ENCODE results near the gene INPP5J. TPM values are rescaled to one million over a fixed set of nuclear protein-coding genes. Genes with fewer than 3 reads are reported as not detected.

The INPP5J gene
- total and polyA plus RNA-seq, 9 of the 15 experiments (the other 6 are each of a cell fraction or from before 2014, with no cell fraction given), result 0.10 to 6.3 (median 4.8) TPM

GRCh38 chr22:31178859-31179258, 56.1 kb downstream of the INPP5J start:
- FAIRE-seq (no peak), DNase-seq (ENCODE audit: extremely low read depth in 1 of 4, low spot score in 3 of 4) (no peak), ATAC-seq (no peak)
- no peak overlapping the region for H3K4me3 ChIP-seq
- no peaks in the 10 kb centered on the region for H3K9me3 ChIP-seq (replicated peaks; ENCODE audit: control insufficient read depth, insufficient read depth, low read depth, low read length)
- no peak overlapping the region for H3K27ac ChIP-seq (ENCODE audit: extremely low read depth, low read depth, low read length)
- TF ChIP-seq PPARD (CRISPR knock-in tag; IDR thresholded peaks at IDR 0.05) (no peak), SAFB (IDR thresholded peaks at IDR 0.05; ENCODE audit: borderline replicate concordance, low read depth, low read length) (no peak), ZFP1 (CRISPR knock-in tag; IDR thresholded peaks at IDR 0.05) (no peak), ZNF175 (CRISPR knock-in tag; IDR thresholded peaks at IDR 0.05; ENCODE audit: low read depth) (no peak), BCOR (IDR thresholded peaks at IDR 0.05) (no peak), PTTG1 (tag; IDR thresholded peaks at IDR 0.05; ENCODE audit: low read depth) (no peak), GTF2E2 (tag; IDR thresholded peaks at IDR 0.05) (no peak), IRF1 (CRISPR knock-in tag; IDR thresholded peaks at IDR 0.05; ENCODE audit: borderline replicate concordance) (no peak), ETS1 (conservative IDR thresholded peaks at IDR 0.05; ENCODE audit: control insufficient read depth, low read depth, low read length) (no peak), FOXA3 (CRISPR knock-in tag; conservative IDR thresholded peaks at IDR 0.05 in 1 of 2, IDR thresholded peaks at IDR 0.05 in 1 of 2) (no peak)
- H2AFZ ChIP-seq (ENCODE audit: low read depth, low read length), result no peak overlapping the region
- no peak overlapping the region for H3K4me2 ChIP-seq (ENCODE audit: insufficient read depth, low read length)
- H3K9ac ChIP-seq (ENCODE audit: insufficient read depth in 1 of 2, low read depth in 2 of 2, low read length in 2 of 2), result no peak overlapping the region
- H3K27me3 ChIP-seq (ENCODE audit: control insufficient read depth in 2 of 2, insufficient read depth in 2 of 2, low read length in 2 of 2), result no peaks in the 10 kb centered on the region
- H3K79me2 ChIP-seq (ENCODE audit: control insufficient read depth, insufficient read depth, low read length), result no peaks in the 10 kb centered on the region
- 0 out of 3 replicates have a peak, but pooled peaks cover 2% of the 10 kb centered on the region for H3K36me3 ChIP-seq (ENCODE audit: control insufficient read depth, insufficient read depth, low read length)
- POLR2A ChIA-PET, result no interaction called here
- CTCF ChIA-PET (ENCODE audit: low intra/inter-chr PET ratio), result no interaction called here
- in situ Hi-C loops (cut with MboI), result no loop called here
- H3K4me1 ChIP-seq (replicated peaks in 1 of 2; ENCODE audit: control insufficient read depth in 2 of 2, insufficient read depth in 2 of 2, low read length in 2 of 2), result no peaks in the 10 kb centered on the region; a peak in 3 of 5 replicates
- intact Hi-C loops (cut with micrococcal nuclease), result no loop called here
- H3K9me1 ChIP-seq (ENCODE audit: control insufficient read depth, insufficient read depth, low read length), result no peaks in the 10 kb centered on the region
- WGBS (ENCODE audit: insufficient coverage, low coverage, missing lambda C conversion rate), result 94% methylated on average over 2 of the region's 2 CpGs
- no TSS peak for BruUV-seq (replicated peaks)
- H4K20me1 ChIP-seq (replicated peaks; ENCODE audit: control insufficient read depth, insufficient read depth, low read length), result no peaks in the 10 kb centered on the region
